HL-60 (cell line): Measurements from ENCODE around the gene HIPK4.

ENCODE experiments used
- DNase-seq, 2 experiments: peaks; one replicate each; pipeline ENCODE4 v3.0.0-alpha.2; 2010 to 2020; ENCODE audit warnings: low read depth in 1 of 2, low spot score in 1 of 2
- H3K27ac ChIP-seq: fragments of 250-450 bp; sonication (Bioruptor Pico); replicated peaks from 2 replicates; pipeline ENCODE4 v1.5.1; 2020; ENCODE audit warnings: mild to moderate bottlenecking, moderate library complexity
- H3K27me3 ChIP-seq: fragments of 250-450 bp; sonication (Bioruptor Pico); 2 replicates; pipeline ENCODE4 v1.5.1; 2021; ENCODE audit warnings: mild to moderate bottlenecking, moderate library complexity; ENCODE audit not compliant: insufficient read depth, poor library complexity, severe bottlenecking
- H3K4me3 ChIP-seq: replicated peaks from 2 replicates; pipeline ENCODE4 v1.5.1; 2011; ENCODE audit warnings: mild to moderate bottlenecking, control low read depth, low read length; ENCODE audit not compliant: insufficient read depth
- CTCF ChIP-seq: IDR thresholded peaks from one replicate; pipeline ENCODE4 v1.5.1; 2011; ENCODE audit warnings: low read length, control low read depth, inconsistent platforms; ENCODE audit not compliant: insufficient read depth
- GABPA ChIP-seq: IDR thresholded peaks from 2 replicates; pipeline ENCODE4 v1.6.1; 2012; ENCODE audit warnings: low read depth
- POLR2AphosphoS5 ChIP-seq: IDR thresholded peaks from 2 replicates; pipeline ENCODE4 v1.6.1; 2012; ENCODE audit warnings: low read depth
- REST ChIP-seq: IDR thresholded peaks from 2 replicates; pipeline ENCODE4 v1.6.1; 2012; ENCODE audit warnings: low read depth; ENCODE audit not compliant: insufficient replicate concordance
- SPI1 ChIP-seq: IDR thresholded peaks from 2 replicates; pipeline ENCODE4 v1.6.1; 2012; ENCODE audit warnings: low read depth, mild to moderate bottlenecking, borderline replicate concordance

Gene HIPK4

GRCh38 chr19:40377876-40378385 lies 12.1 kb downstream of the HIPK4 start:
- no peak for TF ChIP-seq SPI1
- TF ChIP-seq GABPA: no peak
- TF ChIP-seq REST: no peak
- no peak for TF ChIP-seq CTCF
- TF ChIP-seq POLR2AphosphoS5: no peak

GRCh38 chr19:40376286-40376862 lies 13.6 kb downstream of the HIPK4 start:
- TF ChIP-seq SPI1: peak; percentile 40; the same call in 1 of the 2 replicates
- no peak for TF ChIP-seq REST
- no peak for TF ChIP-seq POLR2AphosphoS5
- TF ChIP-seq CTCF: no peak
- no peak for TF ChIP-seq GABPA
- Histone ChIP-seq H3K27ac (no peak overlapping the region), H3K4me3 (no peak overlapping the region), H3K27me3 (no peaks in the 10 kb centered on the region)
- peak in 1 of 2 experiments; percentile 19 for DNase-seq

More at GRCh38 chr19:40377876-40378385, 12.1 kb downstream of the HIPK4 start:
- Histone ChIP-seq H3K27me3 (no peaks in the 10 kb centered on the region), H3K4me3 (no peak overlapping the region), H3K27ac (no peak overlapping the region)
- DNase-seq: no peak

- DNase-seq: no peak
- Histone ChIP-seq H3K4me3 (no peak overlapping the region), H3K27me3 (no peaks in the 10 kb centered on the region), H3K27ac (no peak overlapping the region)
- no peak for TF ChIP-seq CTCF
These were observed 15.9 kb downstream of the HIPK4 start for GRCh38 chr19:40374084-40374483.

GRCh38 chr19:40371802-40372122 lies 18.2 kb downstream of the HIPK4 start:
- DNase-seq: no peak
- Histone ChIP-seq H3K27ac (no peak overlapping the region), H3K27me3 (no peaks in the 10 kb centered on the region), H3K4me3 (no peak overlapping the region)
- TF ChIP-seq GABPA: no peak
